ENCODE results near the gene ITPK1.

Gene ITPK1

GRCh38 chr14:92932448-92933395 lies 183.0 kb downstream of the ITPK1 start:
- no peak for DNase-seq

DNA sequence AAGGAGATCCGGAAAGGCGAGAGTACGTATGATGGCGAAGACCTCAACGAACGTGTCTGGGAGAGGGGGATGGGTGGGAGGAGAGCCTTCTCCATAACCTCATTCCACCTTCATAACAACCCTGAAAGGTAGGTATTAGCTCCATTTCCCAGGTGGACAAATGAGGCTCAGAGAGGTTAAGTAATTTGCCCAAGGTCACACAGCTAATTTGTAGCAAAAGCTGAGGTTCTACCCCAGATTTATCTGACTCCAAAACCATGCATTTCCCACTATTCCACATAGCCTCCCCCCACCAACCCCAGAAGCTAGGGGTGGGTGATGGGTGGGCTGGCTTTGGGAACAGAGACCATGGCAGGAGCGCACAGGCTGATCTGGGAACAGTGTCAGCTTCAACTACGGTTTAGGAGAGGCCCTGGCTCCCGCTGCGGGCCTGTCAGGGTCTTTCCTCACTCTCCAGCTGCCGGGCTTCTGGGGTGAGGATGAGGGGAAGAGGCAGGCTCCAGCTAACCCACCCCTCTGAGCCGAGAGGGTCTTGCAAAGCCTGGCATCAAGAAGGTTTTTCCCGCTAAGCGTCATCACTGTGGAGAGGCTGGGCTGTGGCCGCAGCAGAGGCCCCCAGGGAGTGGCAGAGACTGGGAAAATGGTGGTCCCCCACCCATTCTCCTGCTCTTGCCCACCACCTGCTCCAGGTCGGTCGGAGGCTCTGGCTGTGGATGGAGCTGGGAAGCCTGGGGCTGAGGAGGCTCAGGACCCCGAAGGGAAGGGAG lies 183.9 kb downstream of the ITPK1 start:
- DNase-seq, result no peak

DNA sequence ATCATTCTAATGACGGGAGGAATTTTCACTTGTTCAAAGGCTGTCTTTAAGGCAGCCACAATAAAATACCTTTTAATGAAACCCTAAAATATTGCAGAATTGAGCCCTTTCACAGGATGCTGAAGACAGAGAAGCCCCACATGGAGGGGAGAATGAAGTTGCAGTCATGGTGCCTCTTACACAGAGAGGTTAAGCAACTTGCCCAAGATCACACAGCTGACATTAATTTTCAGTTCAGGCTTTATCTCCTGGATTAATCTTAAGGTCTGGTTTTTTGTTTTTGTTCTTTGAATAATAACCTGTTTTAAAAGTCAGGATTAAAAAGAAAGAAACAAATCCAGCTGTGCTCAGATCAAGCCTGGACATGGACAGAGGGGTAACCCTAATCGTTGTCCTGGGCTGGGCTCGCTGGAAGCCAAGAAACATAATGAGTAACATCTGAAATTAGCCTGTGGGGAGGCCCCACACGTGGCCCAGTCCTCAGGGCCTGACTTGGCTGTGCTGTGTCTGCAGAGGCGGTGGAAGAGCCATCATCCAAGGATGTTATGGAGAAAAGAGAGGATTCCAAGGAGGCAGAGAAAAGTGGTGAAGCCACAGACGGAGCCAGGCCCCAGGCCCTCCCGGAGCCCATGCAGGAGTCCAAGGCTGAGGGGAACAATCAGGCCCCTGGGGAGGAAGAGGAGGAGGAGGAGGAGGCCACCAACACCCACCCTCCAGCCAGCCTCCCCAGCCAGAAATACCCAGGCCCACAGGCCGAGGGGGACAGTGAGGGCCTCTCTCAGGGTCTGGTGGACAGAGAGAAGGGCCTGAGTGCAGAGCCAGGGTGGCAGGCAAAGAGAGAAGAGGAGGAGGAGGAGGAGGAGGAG lies 184.8 kb downstream of the ITPK1 start:
- DNase-seq, result no peak

GRCh38 chr14:92929689-92930608 lies 185.8 kb downstream of the ITPK1 start:
- no peak for DNase-seq

- DNase-seq, result no peak
Measured at GRCh38 chr14:92928961-92929688, 186.6 kb downstream of the ITPK1 start.

GRCh38 chr14:92928258-92928629 lies 187.5 kb downstream of the ITPK1 start:
- DNase-seq, result no peak

DNA sequence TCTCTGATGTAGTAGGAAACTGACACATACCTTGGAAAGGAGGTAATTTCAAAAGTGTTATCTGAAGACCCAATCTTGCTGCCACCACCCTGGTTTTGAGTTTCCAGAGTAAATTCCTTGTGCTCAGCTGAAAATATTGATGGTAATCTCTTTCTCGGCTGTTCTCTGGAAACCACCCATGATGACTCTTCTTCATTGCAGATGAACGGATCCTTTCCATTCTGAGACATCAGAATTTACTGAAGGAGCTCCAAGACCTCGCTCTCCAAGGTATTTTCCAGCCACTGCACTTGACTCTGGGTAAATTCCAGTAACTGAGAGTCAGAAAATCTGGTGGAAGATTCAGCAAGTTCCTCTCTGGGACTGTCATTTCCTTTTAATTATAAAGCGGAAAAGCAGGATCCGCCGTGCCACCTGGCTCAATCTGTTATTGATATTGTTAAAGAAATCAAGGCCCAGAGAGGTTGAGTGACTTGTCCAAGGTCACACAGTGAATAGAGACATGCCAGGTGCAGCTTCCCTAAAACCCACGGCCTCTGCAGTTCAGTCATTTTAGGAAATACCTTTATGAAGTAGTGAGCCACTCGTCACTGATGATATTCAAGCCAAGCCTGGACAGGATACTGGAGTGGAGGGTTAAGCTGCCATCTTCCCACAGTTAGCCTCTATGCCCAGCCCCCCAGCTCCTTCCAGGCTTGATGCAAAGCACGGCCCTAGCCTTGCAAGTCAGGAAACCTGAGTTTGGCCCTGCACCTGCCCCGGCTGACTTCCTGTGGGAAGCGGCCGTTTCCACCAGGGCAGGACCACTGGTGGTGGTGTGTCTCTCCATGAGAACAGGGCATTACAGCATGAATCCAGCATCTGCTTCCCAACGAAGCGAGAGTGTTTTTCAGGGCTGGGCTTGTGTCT lies 188.1 kb downstream of the ITPK1 start:
- no peak for DNase-seq

GRCh38 chr14:92926931-92927330 lies 188.8 kb downstream of the ITPK1 start:
- no peak for DNase-seq

DNA sequence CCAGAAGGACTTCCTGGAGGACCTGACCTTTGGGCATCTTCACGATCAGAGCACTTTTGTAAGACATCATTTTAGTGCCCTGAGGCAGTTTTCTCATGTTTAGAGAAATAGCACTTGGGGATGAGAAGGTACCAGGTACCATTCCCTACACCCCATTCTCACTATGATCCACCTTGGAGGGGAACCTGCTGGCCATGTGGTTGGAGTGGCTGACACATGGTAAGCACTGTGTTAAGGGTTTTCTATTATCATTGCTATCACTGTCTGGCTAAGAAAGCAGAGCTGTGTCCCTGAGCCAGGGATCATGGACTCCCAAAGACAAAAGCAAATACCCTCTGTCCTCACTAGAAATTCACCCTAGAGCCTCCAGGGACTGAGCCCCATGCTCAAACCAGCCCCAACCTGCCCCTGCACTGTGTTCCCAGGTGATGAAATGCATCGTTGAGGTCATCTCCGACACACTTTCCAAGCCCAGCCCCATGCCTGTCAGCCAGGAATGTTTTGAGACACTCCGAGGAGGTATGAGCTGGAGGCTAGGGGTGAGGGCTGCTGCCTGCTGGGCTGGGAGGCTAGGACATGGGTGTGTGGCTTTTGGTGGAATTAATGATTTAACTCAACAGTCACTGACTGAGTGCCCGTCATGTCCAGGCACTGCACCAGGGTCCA lies 189.4 kb downstream of the ITPK1 start:
- no peak for DNase-seq

- no peak for DNase-seq
Measured at GRCh38 chr14:92925446-92925845, 190.3 kb downstream of the ITPK1 start.

- DNase-seq, result peak; percentile 19
Measured at GRCh38 chr14:92924247-92924646, 191.5 kb downstream of the ITPK1 start.

DNA sequence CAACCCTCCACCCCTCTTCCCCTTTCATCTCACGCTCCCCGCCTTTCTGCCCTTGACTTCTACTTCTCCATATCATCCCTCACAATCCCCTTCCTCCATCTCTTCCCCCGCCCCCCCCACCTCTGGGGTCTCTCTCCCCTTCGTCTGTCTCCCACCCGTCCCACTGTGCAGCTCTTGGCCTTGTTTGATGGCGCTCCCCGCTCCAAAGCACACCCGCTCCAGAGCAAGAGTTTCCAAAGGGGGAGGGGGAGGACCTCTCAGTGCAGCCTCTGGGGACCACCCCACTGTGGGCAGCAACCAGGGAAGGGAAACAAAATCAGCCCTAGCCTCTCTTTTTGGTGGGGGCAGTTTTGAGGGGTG lies 192.0 kb downstream of the ITPK1 start:
- no peak for DNase-seq

GRCh38 chr14:92922883-92923743 lies 192.6 kb downstream of the ITPK1 start, which contains the start of gene CHGA:
Gene CHGA (plus strand): TSS chr14:92923150. CDS start chr14:92923360, 210 bp downstream.
- DNase-seq, result peak; percentile 61

DNA sequence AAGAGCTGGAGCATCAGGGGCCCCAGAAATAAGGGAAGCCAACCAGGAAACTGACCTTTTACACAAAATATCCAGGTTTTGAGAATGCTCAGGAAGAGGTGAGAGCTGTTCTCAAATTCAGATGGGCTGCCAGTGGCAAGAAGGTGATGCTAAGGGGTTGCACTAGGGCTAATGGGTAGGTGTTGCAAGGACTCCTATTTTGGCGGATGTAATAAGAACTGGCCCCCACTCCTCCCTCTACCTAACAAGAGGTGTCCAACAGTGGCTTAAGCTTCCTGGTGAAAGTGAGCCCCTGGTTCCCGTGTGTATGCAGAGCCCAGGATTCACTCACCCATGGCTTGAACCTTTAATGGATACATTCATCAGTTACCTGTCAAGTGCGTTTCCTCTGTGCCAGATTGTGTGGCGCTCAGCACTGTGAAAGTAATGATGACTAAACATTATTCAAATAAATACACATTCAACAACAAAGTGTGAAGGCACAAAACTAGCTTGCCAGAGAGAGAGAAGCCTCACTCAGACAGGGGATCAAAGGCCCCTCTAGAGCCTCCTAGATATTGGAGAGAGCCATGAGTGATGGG lies 193.5 kb downstream of the ITPK1 start:
- peak; percentile 42 for DNase-seq

DNA sequence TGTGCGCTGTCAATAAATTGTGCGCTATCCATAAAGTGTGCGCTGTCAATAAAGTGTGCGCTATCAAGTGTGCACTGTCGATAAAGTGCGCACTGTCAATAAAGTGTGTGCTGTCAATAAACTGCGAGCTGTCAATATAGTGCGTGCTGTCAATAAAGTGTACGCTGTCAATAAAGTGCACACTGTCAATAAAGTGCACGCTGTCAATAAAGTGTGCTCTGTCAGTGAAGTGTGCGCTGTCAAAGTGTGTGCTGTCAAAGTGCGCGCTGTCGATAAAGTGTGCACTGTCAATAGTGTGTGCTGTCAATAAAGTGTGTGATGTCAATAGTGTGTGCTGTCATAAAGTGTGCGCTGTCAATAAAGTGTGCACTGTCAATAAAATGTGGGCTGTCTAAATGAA lies 195.7 kb downstream of the ITPK1 start:
- no peak for DNase-seq

GRCh38 chr14:92917956-92918355 lies 197.8 kb downstream of the ITPK1 start:
- DNase-seq, result no peak

- DNase-seq, result no peak
Measured at GRCh38 chr14:92917041-92917940, 198.4 kb downstream of the ITPK1 start.
